HEK293 (cell line): Measurements from ENCODE around the gene AGAP3.

Experiments used
- KLF7 ChIP-seq: fragments of 450-650 bp; formaldehyde crosslinking; IDR thresholded peaks from 2 replicates; pipeline ENCODE4 v1.5.1; 2016; ENCODE audit warnings: missing biosample characterization, missing genetic modification characterization, borderline replicate concordance
- KLF9 ChIP-seq: fragments of 450-650 bp; formaldehyde crosslinking; IDR thresholded peaks from 2 replicates; pipeline ENCODE4 v1.5.1; 2016; ENCODE audit warnings: missing biosample characterization, missing genetic modification characterization, low read depth
- PRDM10 ChIP-seq: fragments of 450-650 bp; formaldehyde crosslinking; IDR thresholded peaks from 2 replicates; pipeline ENCODE4 v1.5.1; 2016; ENCODE audit warnings: missing biosample characterization, missing genetic modification characterization
- SALL2 ChIP-seq: fragments of 450-650 bp; formaldehyde crosslinking; IDR thresholded peaks from 2 replicates; pipeline ENCODE4 v1.5.0; 2017; ENCODE audit warnings: missing biosample characterization, mild to moderate bottlenecking, missing genetic modification characterization, borderline replicate concordance
- SETDB1 ChIP-seq: IDR thresholded peaks from one replicate; pipeline ENCODE4 v1.6.1; 2017; ENCODE audit warnings: mild to moderate bottlenecking, low read length, moderate library complexity, mixed read lengths; ENCODE audit not compliant: insufficient read length
- YY1 ChIP-seq: fragments of 450-650 bp; formaldehyde crosslinking; IDR thresholded peaks from 2 replicates; pipeline ENCODE4 v1.5.1; 2018; ENCODE audit warnings: missing biosample characterization, missing genetic modification characterization
- ZBTB48 ChIP-seq: fragments of 450-650 bp; formaldehyde crosslinking; IDR thresholded peaks from 2 replicates; pipeline ENCODE4 v1.5.1; 2016; ENCODE audit warnings: missing biosample characterization, missing genetic modification characterization
- ZNF132 ChIP-seq: fragments of 450-650 bp; formaldehyde crosslinking; IDR thresholded peaks from 2 replicates; pipeline ENCODE4 v1.5.1; 2017; ENCODE audit warnings: missing biosample characterization, missing genetic modification characterization, borderline replicate concordance
- ZNF133 ChIP-seq: fragments of 450-650 bp; formaldehyde crosslinking; IDR thresholded peaks from 2 replicates; pipeline ENCODE4 v1.5.1; 2016; ENCODE audit warnings: missing biosample characterization, missing genetic modification characterization
- ZNF157 ChIP-seq: fragments of 450-650 bp; formaldehyde crosslinking; IDR thresholded peaks from 2 replicates; pipeline ENCODE4 v1.5.1; 2016; ENCODE audit warnings: missing biosample characterization, missing genetic modification characterization
- ZNF211 ChIP-seq: fragments of 450-650 bp; formaldehyde crosslinking; IDR thresholded peaks from 2 replicates; pipeline ENCODE4 v1.5.1; 2016; ENCODE audit warnings: low read depth, missing biosample characterization, missing genetic modification characterization
- ZNF24 ChIP-seq: fragments of 450-650 bp; formaldehyde crosslinking; IDR thresholded peaks from 2 replicates; pipeline ENCODE4 v1.5.1; 2016; ENCODE audit warnings: missing biosample characterization, missing genetic modification characterization
- ZNF248 ChIP-seq: fragments of 450-650 bp; formaldehyde crosslinking; IDR thresholded peaks from 2 replicates; pipeline ENCODE4 v1.5.1; 2017; ENCODE audit warnings: missing biosample characterization, missing genetic modification characterization
- ZNF292 ChIP-seq: fragments of 450-650 bp; formaldehyde crosslinking; IDR thresholded peaks from 2 replicates; pipeline ENCODE4 v1.5.1; 2016; ENCODE audit warnings: low read depth, missing biosample characterization, missing genetic modification characterization, borderline replicate concordance
- ZNF37A ChIP-seq: fragments of 450-650 bp; IDR thresholded peaks from 2 replicates; pipeline ENCODE4 v1.5.1; 2018; ENCODE audit warnings: missing biosample characterization, missing genetic modification characterization
- ZNF473 ChIP-seq: fragments of 450-650 bp; formaldehyde crosslinking; IDR thresholded peaks from 2 replicates; pipeline ENCODE4 v1.5.1; 2017; ENCODE audit warnings: missing biosample characterization, missing genetic modification characterization
- ZNF530 ChIP-seq: fragments of 450-650 bp; formaldehyde crosslinking; IDR thresholded peaks from 2 replicates; pipeline ENCODE4 v1.5.1; 2016; ENCODE audit warnings: low read depth, missing biosample characterization, missing genetic modification characterization
- ZNF548 ChIP-seq: fragments of 450-650 bp; formaldehyde crosslinking; IDR thresholded peaks from 2 replicates; pipeline ENCODE4 v1.5.1; 2016; ENCODE audit warnings: missing biosample characterization, missing genetic modification characterization
- ZNF561 ChIP-seq: fragments of 450-650 bp; IDR thresholded peaks from 2 replicates; pipeline ENCODE4 v1.5.1; 2018; ENCODE audit warnings: missing biosample characterization, missing genetic modification characterization, borderline replicate concordance
- ZNF600 ChIP-seq: fragments of 450-650 bp; formaldehyde crosslinking; IDR thresholded peaks from 2 replicates; pipeline ENCODE4 v1.5.1; 2016; ENCODE audit warnings: missing biosample characterization, missing genetic modification characterization
- ZNF664 ChIP-seq: fragments of 450-650 bp; formaldehyde crosslinking; IDR thresholded peaks from 2 replicates; pipeline ENCODE4 v1.5.1; 2016; ENCODE audit warnings: missing biosample characterization, missing genetic modification characterization
- ZNF670 ChIP-seq: fragments of 450-650 bp; formaldehyde crosslinking; IDR thresholded peaks from 2 replicates; pipeline ENCODE4 v1.5.1; 2016; ENCODE audit warnings: missing biosample characterization, missing genetic modification characterization, low read depth
- ZNF707 ChIP-seq: fragments of 450-650 bp; formaldehyde crosslinking; IDR thresholded peaks from 2 replicates; pipeline ENCODE4 v1.5.1; 2016; ENCODE audit warnings: missing biosample characterization, missing genetic modification characterization
- ZNF76 ChIP-seq: fragments of 450-650 bp; formaldehyde crosslinking; IDR thresholded peaks from 2 replicates; pipeline ENCODE4; 2016; ENCODE audit warnings: low read depth, missing biosample characterization, missing genetic modification characterization, borderline replicate concordance
- ZNF776 ChIP-seq: fragments of 450-650 bp; formaldehyde crosslinking; IDR thresholded peaks from 2 replicates; pipeline ENCODE4 v1.5.0; 2017; ENCODE audit warnings: missing biosample characterization, missing genetic modification characterization, borderline replicate concordance
- ZSCAN5A ChIP-seq: fragments of 450-650 bp; formaldehyde crosslinking; IDR thresholded peaks from 2 replicates; pipeline ENCODE4 v1.5.1; 2016; ENCODE audit warnings: missing biosample characterization, missing genetic modification characterization
- TF ChIP-seq, protein P1 (sequence below): fragments of 450-650 bp; formaldehyde crosslinking; IDR thresholded peaks from 2 replicates; pipeline ENCODE4 v1.5.1; 2017; ENCODE audit warnings: missing biosample characterization, missing genetic modification characterization
- TF ChIP-seq, protein P2 (sequence below): fragments of 450-650 bp; formaldehyde crosslinking; IDR thresholded peaks from 2 replicates; pipeline ENCODE4 v1.5.1; 2016; ENCODE audit warnings: missing biosample characterization, missing genetic modification characterization, borderline replicate concordance

Gene AGAP3

GRCh38 chr7:151078233-151079040, 7.8 kb upstream of the AGAP3 start (continued):
- TF ChIP-seq ZNF776 (tag by site-specific recombination) (no peak), ZNF473 (tag by site-specific recombination) (no peak), ZNF211 (tag by site-specific recombination) (no peak), KLF7 (tag by site-specific recombination) (no peak), ZNF670 (no peak), ZNF132 (tag by site-specific recombination) (no peak), ZBTB48 (tag by site-specific recombination) (peak; percentile 30), ZNF133 (tag by site-specific recombination) (no peak), ZNF707 (tag by site-specific recombination) (no peak), PRDM10 (tag by site-specific recombination) (no peak), ZNF664 (tag by site-specific recombination) (no peak), SETDB1 (no peak), ZNF37A (no peak), ZNF530 (tag by site-specific recombination) (no peak), KLF9 (tag by site-specific recombination) (peak; percentile 74), ZNF24 (tag by site-specific recombination) (peak; percentile 9; the same call in 1 of the 2 replicates), ZNF548 (tag by site-specific recombination) (no peak), ZSCAN5A (no peak), ZNF76 (no peak), ZNF157 (tag by site-specific recombination) (no peak), ZNF561 (tag by site-specific recombination) (no peak), ZNF600 (tag by site-specific recombination) (0 out of 2 replicates have a peak, but pooled peaks have one; percentile 20), ZNF248 (tag by site-specific recombination) (no peak), SALL2 (tag by site-specific recombination) (no peak), ZNF292 (tag by site-specific recombination) (no peak), YY1 (tag by site-specific recombination) (no peak)
- TF ChIP-seq, protein P1, sequence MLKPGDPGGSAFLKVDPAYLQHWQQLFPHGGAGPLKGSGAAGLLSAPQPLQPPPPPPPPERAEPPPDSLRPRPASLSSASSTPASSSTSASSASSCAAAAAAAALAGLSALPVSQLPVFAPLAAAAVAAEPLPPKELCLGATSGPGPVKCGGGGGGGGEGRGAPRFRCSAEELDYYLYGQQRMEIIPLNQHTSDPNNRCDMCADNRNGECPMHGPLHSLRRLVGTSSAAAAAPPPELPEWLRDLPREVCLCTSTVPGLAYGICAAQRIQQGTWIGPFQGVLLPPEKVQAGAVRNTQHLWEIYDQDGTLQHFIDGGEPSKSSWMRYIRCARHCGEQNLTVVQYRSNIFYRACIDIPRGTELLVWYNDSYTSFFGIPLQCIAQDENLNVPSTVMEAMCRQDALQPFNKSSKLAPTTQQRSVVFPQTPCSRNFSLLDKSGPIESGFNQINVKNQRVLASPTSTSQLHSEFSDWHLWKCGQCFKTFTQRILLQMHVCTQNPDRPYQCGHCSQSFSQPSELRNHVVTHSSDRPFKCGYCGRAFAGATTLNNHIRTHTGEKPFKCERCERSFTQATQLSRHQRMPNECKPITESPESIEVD (tag by site-specific recombination) = no peak
- TF ChIP-seq, protein P2, sequence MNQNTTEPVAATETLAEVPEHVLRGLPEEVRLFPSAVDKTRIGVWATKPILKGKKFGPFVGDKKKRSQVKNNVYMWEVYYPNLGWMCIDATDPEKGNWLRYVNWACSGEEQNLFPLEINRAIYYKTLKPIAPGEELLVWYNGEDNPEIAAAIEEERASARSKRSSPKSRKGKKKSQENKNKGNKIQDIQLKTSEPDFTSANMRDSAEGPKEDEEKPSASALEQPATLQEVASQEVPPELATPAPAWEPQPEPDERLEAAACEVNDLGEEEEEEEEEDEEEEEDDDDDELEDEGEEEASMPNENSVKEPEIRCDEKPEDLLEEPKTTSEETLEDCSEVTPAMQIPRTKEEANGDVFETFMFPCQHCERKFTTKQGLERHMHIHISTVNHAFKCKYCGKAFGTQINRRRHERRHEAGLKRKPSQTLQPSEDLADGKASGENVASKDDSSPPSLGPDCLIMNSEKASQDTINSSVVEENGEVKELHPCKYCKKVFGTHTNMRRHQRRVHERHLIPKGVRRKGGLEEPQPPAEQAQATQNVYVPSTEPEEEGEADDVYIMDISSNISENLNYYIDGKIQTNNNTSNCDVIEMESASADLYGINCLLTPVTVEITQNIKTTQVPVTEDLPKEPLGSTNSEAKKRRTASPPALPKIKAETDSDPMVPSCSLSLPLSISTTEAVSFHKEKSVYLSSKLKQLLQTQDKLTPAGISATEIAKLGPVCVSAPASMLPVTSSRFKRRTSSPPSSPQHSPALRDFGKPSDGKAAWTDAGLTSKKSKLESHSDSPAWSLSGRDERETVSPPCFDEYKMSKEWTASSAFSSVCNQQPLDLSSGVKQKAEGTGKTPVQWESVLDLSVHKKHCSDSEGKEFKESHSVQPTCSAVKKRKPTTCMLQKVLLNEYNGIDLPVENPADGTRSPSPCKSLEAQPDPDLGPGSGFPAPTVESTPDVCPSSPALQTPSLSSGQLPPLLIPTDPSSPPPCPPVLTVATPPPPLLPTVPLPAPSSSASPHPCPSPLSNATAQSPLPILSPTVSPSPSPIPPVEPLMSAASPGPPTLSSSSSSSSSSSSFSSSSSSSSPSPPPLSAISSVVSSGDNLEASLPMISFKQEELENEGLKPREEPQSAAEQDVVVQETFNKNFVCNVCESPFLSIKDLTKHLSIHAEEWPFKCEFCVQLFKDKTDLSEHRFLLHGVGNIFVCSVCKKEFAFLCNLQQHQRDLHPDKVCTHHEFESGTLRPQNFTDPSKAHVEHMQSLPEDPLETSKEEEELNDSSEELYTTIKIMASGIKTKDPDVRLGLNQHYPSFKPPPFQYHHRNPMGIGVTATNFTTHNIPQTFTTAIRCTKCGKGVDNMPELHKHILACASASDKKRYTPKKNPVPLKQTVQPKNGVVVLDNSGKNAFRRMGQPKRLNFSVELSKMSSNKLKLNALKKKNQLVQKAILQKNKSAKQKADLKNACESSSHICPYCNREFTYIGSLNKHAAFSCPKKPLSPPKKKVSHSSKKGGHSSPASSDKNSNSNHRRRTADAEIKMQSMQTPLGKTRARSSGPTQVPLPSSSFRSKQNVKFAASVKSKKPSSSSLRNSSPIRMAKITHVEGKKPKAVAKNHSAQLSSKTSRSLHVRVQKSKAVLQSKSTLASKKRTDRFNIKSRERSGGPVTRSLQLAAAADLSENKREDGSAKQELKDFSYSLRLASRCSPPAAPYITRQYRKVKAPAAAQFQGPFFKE = no peak
